B cell (primary cell): ENCODE data around the gene ERP27.

Experiments
- EZH2 ChIP-seq: IDR thresholded peaks from 2 replicates; pipeline ENCODE4 v1.6.1; 2012; ENCODE audit warnings: borderline replicate concordance, low read depth, mild to moderate bottlenecking, moderate library complexity, low read length; ENCODE audit not compliant: insufficient read depth, poor library complexity, severe bottlenecking
- TF ChIP-seq, protein P1 (sequence below): fragments of 200-600 bp; IDR thresholded peaks from one replicate; pipeline ENCODE4 v1.8.0; 2022; ENCODE audit warnings: antibody characterized with exemption, mild to moderate bottlenecking

DNA sequence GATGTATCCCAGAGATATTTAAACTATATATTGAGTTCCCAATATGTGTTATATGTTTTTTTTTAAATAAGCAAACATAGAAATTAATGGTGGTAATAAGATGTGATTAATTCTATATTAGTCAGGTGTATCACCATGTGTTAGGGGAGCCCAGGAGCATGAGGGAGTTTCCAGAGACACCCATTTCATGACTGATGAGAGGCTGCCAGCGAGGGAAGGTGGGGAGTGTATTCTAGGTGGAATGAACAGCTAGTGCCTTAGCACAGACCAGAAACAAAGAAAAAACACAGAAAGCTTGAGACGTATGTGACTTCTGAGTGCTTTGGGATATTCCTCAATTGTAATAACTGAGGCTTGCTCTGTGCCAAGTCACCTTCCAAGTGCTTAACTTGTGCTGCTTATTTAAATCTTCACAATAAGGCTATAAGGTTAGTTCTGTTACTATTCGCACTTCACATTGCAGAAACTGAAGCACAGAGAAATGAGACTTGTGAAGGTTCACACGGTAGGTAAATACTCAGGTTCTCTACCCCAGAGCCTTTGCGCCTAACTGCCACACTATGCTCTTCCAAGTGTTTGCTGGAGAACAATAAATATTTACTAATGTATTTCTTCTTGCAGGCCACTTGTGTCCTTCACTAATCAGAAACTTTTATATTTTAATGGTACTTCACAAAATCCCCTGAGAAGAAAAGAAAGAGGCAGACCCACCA is 34.8 kb downstream of the ERP27 start:
- TF ChIP-seq, protein P1, sequence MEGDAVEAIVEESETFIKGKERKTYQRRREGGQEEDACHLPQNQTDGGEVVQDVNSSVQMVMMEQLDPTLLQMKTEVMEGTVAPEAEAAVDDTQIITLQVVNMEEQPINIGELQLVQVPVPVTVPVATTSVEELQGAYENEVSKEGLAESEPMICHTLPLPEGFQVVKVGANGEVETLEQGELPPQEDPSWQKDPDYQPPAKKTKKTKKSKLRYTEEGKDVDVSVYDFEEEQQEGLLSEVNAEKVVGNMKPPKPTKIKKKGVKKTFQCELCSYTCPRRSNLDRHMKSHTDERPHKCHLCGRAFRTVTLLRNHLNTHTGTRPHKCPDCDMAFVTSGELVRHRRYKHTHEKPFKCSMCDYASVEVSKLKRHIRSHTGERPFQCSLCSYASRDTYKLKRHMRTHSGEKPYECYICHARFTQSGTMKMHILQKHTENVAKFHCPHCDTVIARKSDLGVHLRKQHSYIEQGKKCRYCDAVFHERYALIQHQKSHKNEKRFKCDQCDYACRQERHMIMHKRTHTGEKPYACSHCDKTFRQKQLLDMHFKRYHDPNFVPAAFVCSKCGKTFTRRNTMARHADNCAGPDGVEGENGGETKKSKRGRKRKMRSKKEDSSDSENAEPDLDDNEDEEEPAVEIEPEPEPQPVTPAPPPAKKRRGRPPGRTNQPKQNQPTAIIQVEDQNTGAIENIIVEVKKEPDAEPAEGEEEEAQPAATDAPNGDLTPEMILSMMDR: no peak
- TF ChIP-seq EZH2: no peak
